HG02759 (cell line): Measurements from ENCODE around the gene CABLES1.
"Not testable (repeated sequence)": the region's sequence is repeated elsewhere in the genome, so short reads cannot be mapped to it uniquely, and the experiment has no call there.

ENCODE experiments used
- ATAC-seq: cut with Tn5 transposase; IDR thresholded peaks from one replicate; pipeline ENCODE4 v1.9.1; 2021; ENCODE audit warnings: mild to moderate bottlenecking, moderate library complexity; ENCODE audit not compliant: unreplicated experiment

CABLES1 gene, protein sequence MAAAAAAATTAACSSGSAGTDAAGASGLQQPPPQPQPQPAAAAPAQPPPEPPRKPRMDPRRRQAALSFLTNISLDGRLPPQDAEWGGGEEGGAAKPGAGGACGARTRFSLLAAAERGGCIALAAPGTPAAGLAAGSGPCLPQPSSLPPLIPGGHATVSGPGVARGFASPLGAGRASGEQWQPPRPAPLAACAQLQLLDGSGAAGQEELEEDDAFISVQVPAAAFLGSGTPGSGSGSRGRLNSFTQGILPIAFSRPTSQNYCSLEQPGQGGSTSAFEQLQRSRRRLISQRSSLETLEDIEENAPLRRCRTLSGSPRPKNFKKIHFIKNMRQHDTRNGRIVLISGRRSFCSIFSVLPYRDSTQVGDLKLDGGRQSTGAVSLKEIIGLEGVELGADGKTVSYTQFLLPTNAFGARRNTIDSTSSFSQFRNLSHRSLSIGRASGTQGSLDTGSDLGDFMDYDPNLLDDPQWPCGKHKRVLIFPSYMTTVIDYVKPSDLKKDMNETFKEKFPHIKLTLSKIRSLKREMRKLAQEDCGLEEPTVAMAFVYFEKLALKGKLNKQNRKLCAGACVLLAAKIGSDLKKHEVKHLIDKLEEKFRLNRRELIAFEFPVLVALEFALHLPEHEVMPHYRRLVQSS

GRCh38 chr18:23134780-23135549 is at the start of gene CABLES1:
Gene CABLES1, plus strand, starts transcription at chr18:23135485. Its CDS starts 278 bp downstream, at chr18:23135763.
- ATAC-seq: no peak

- no peak for ATAC-seq
Measured at GRCh38 chr18:23087352-23087751, 47.9 kb upstream of the CABLES1 start.

DNA sequence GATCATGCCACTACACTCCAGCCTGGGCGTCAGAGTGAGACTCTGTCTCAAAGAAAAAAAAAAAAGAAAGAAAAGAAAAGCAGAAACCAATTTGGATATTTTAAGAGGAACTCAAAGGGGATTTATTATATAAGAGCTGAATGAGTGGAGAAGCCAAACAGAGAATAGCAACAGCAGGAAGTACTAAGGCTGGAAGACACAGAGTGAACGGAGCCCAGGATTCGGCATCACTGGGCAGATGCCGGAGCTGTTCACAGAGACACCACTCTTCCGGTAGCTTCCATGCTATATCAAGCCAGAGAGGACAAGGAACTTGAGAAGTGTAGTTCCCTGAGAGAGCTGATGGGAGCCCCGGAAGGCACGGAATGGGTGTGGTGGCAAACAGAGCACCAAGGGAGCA is 47.0 kb upstream of the CABLES1 start:
- no peak for ATAC-seq

GRCh38 chr18:23091017-23091993 is 44.0 kb upstream of the CABLES1 start:
- ATAC-seq: peak; percentile 82

DNA sequence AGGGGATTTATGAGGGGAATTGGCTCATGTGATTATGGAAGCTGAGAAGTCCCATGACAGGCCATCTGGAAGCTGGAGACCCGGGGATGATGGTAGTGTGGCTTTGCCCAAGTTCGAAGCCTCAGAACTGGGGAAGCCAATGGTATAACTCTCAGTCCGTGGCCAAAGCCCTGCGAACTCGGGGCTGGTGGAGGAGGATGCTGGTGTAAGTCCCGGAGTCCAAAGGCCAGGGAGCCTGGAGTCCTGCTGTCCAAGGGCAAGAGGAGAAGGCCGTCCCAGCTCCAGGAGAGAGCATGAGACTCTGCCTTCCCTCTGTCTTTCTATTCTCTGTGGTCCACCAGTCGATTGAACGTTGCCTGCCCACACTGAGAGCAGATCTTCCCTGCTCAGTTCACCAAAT is 43.2 kb upstream of the CABLES1 start:
- no peak for ATAC-seq

DNA sequence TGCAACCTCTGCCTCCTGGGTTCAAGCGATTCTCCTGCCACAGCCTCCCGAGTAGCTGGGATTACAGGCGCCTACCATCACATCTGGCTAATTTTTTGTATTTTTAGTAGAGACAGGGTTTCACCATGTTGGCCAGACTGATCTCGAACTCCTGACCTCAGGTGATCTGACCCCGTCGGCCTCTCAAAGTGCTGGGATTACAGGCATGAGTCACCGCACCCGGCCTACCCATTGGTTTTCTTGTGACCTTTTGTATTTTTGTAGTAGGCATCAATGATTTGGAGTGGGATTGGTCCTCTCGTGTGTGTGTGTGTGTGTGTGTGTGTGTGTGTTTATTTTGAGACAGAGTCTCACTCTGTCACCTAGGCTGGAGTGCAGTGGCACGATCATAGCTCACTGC is 42.2 kb upstream of the CABLES1 start:
- ATAC-seq: not testable (repeated sequence)

DNA sequence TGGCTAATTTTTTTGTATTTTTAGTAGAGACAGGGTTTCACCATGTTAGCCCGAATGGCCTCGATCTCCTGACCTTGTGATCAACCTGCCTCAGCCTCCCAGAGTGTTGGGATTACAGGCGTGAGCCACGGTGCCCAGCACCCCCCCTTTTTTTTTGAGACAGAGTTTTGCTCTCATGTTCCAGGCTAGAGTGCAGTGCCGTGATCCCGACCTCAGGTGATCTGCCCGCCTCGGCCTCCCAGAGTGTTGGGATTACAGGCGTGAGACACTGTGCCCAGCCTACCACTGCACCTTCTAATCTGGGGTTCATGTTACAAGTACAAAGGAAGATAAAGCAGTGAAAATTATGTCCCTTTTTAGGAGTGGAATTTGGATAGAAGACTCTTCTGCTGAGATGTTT is 41.5 kb upstream of the CABLES1 start:
- ATAC-seq: no peak

DNA sequence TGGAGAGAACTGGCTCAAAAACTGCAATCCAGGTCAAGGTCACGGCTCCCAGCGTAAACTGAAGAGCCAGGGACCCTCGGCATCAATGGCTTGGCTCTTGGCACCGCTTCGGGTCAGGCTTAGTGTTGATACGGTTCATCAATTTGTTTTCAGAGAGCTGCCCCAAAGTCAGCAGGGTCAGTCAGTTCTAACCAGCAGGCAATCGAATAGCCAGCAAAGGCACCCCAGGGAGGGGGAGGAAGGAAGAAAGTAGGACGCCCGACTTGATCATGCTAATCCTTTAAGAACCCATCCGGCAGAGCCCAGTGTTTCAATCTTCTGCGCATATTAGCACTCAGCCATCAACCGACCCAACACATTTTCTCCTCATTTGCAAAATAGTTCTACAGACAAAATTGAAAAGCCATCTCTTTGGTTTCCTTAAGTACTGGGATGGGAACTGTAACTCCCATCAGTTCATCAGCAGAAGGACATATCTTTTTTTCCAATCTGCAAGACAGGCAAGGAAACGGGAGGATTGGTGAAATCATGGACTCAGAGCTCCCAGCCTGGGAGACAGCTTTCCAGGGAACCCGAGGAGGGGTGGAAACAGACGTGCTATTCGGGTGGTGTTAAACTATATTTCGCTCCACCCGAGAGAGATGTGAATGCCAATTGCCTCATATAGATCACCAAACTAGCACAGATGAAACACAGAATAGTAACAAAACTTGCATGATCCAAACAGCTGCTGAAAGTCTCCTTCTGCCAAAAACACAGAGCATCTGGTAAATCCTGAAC is 40.7 kb upstream of the CABLES1 start:
- no peak for ATAC-seq

DNA sequence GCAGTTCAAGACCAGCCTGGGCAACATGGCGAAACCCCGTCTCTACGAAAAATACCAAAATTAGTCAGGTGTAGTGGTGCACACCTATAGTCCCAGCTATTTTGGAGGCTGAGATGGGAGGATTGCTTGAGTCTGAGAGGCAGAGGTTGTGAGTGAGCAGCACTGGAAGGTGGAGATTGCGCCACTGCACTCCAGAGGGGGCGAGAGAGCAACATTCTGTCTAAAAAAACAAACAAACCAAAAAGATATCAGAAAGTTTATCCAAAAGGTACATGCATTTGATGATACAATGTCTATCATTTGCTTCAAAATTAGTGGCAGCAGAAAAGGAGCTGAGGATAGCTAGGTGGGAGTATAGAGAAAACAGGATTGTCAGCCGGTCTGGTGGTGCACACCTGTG is 39.8 kb upstream of the CABLES1 start:
- no peak for ATAC-seq

DNA sequence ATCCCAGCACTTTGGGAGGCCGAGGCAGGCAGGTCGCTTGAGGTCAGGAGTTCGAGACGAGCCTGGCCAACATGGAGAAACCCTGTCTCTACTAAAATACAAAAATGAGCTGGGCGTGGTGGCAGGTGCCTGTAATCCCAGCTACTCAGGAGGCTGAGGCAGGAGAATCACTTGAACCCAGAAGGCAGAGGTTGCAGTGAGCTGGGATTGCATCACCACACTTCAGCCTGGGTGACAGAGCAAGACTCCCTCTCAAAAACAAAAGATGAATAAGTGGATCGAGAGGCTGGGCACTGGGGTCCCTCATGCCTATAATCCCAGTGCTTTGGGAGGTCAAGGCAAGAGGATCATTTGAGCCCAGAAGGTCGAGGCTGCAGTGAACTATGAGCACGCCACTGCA is 38.3 kb upstream of the CABLES1 start:
- ATAC-seq: not testable (repeated sequence)

- no peak for ATAC-seq
Measured at GRCh38 chr18:23099621-23100020, 35.7 kb upstream of the CABLES1 start.

DNA sequence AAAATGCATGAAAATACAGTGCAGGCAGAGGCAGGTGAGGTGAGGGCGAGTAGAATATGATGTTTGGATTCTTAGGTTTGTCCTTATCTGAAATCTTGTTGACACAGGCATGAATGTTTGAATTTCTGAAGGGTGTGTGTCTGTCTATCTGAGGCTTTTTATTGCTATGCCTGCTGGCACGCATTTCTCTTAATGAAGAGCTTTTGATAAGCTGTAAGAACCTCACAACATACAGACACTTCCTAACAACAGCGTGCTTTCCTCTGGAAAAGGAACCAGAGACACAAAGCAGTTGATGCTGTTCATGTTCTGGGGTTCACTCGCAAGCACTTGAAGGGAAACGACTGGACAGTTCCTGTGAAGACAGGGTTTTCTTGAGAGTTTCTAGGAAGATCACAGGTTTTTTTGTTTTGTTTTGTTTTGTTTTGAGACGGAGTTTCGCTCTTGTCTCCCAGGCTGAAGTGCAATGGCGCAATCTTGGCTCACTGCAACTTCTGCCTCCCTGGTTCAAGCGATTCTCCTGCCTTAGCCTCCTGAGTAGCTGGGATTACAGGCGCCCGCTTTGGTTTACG is 33.3 kb upstream of the CABLES1 start:
- no peak for ATAC-seq

DNA sequence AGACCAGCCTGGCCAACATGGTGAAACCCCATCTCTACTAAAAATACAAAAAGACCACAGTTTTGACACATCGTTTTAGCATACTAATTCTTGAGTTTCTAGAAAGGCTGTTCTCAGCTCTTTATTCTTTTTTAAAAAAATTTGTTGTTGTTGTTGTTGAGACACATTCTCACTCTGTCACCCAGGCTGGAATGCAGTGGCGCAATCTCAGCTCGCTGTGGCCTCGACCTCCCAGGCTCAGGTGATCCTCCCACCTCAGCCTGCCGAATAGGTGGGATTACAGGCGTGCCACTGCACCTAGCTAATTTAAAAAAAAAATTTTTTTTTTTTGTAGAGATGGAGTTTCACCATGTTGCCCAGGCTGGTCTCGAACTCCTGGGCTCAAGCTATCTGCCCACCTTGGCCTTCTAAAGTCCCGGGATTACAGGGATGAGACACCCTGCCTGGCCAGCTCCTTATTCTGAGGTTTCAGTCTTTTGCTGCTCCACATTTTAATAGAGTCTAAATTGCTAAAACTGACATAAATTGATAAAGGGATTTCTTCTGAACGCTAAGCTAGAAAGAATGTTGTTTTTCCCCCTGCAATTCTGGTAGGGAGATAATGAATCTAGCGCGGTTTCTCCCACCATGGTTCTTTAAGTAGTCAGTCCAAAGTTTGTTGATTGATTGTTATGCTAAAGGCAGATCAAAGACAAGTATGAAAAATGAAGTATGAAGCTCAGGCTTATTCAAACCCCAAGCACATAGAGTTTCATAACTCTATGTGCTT is 32.6 kb upstream of the CABLES1 start:
- ATAC-seq: no peak

- ATAC-seq: no peak
Measured at GRCh38 chr18:23103449-23103848, 31.8 kb upstream of the CABLES1 start.

GRCh38 chr18:23105030-23105429 is 30.3 kb upstream of the CABLES1 start:
- ATAC-seq: no peak

- no peak for ATAC-seq
Measured at GRCh38 chr18:23105581-23106219, 29.6 kb upstream of the CABLES1 start.

- ATAC-seq: no peak
Measured at GRCh38 chr18:23106575-23106974, 28.7 kb upstream of the CABLES1 start.

DNA sequence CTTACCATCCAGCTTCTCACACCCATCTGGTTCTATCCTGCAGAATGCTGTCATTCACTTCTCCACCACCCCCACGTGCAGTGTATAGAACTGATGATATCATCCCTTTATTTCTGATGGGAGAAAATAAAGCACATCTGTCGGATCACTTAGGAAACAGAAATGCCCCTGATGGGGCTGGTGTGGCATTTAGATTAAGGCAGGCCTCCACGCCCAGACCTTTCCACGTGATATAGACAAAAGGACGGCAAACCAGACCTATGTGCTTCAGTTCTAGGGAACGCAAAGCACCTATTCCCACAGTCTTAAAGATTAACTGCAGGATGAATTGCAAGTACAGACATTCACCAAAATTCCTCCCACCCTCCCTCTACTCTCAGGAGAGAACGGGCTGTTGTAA is 27.6 kb upstream of the CABLES1 start:
- no peak for ATAC-seq
